Activated naive CD8-positive, alpha-beta T cell (primary cell): ENCODE measurements around the gene AGPAT4.
"Not testable (repeated sequence)": the region's sequence is repeated elsewhere in the genome, so short reads cannot be mapped to it uniquely, and the experiment has no call there.

Experiments used
- H3K27ac Mint-ChIP-seq: one replicate; pipeline ENCODE4 v1.8.0; 2021; ENCODE audit warnings: mixed read lengths
- H3K27me3 Mint-ChIP-seq: one replicate; pipeline ENCODE4 v1.8.0; 2021; ENCODE audit warnings: mixed read lengths
- H3K36me3 Mint-ChIP-seq: one replicate; pipeline ENCODE4 v1.8.0; 2021; ENCODE audit warnings: mixed read lengths
- H3K4me1 Mint-ChIP-seq: one replicate; pipeline ENCODE4 v1.8.0; 2021; ENCODE audit warnings: low read depth, mixed read lengths
- H3K4me3 Mint-ChIP-seq: one replicate; pipeline ENCODE4 v1.8.0; 2021; ENCODE audit warnings: mild to moderate bottlenecking, mixed read lengths
- H3K9me3 Mint-ChIP-seq: one replicate; pipeline ENCODE4 v1.8.0; 2021; ENCODE audit warnings: low read depth, mixed read lengths

Gene AGPAT4

GRCh38 chr6:161230339-161230738 lies 43.5 kb downstream of the AGPAT4 start:
- Mint-ChIP-seq H3K27ac (no peak overlapping the region), H3K4me1 (peaks cover 19% of the 10 kb centered on the region), H3K27me3 (no peaks in the 10 kb centered on the region), H3K4me3 (no peak overlapping the region), H3K9me3 (no peaks in the 10 kb centered on the region), H3K36me3 (peaks cover 14% of the 10 kb centered on the region)

- Mint-ChIP-seq H3K9me3 (no peaks in the 10 kb centered on the region), H3K27me3 (no peaks in the 10 kb centered on the region), H3K4me3 (no peak overlapping the region), H3K27ac (no peak overlapping the region), H3K36me3 (peaks cover 21% of the 10 kb centered on the region), H3K4me1 (peaks cover 23% of the 10 kb centered on the region)
Observed at GRCh38 chr6:161228921-161229591, 44.8 kb downstream of the AGPAT4 start.

- Mint-ChIP-seq H3K27ac (no peak overlapping the region), H3K9me3 (no peaks in the 10 kb centered on the region), H3K36me3 (peaks cover 20% of the 10 kb centered on the region), H3K4me1 (peaks cover 25% of the 10 kb centered on the region), H3K27me3 (no peaks in the 10 kb centered on the region), H3K4me3 (no peak overlapping the region)
Observed at GRCh38 chr6:161228096-161228495, 45.8 kb downstream of the AGPAT4 start.

GRCh38 chr6:161227004-161227960 lies 46.6 kb downstream of the AGPAT4 start:
- Mint-ChIP-seq H3K27ac (peak overlapping the region; percentile 72), H3K36me3 (peaks cover 19% of the 10 kb centered on the region), H3K9me3 (no peaks in the 10 kb centered on the region), H3K4me3 (no peak overlapping the region), H3K27me3 (no peaks in the 10 kb centered on the region), H3K4me1 (peaks cover 25% of the 10 kb centered on the region)

GRCh38 chr6:161226009-161226964 lies 47.6 kb downstream of the AGPAT4 start:
- H3K4me3 Mint-ChIP-seq = peak overlapping the region; percentile 66
- peaks cover 25% of the 10 kb centered on the region for H3K4me1 Mint-ChIP-seq
- H3K36me3 Mint-ChIP-seq = peaks cover 19% of the 10 kb centered on the region
- H3K9me3 Mint-ChIP-seq = no peaks in the 10 kb centered on the region
- no peaks in the 10 kb centered on the region for H3K27me3 Mint-ChIP-seq
- peak overlapping the region; percentile 72 for H3K27ac Mint-ChIP-seq

GRCh38 chr6:161225681-161226008 lies 48.2 kb downstream of the AGPAT4 start:
- peaks cover 25% of the 10 kb centered on the region for H3K4me1 Mint-ChIP-seq
- no peak overlapping the region for H3K27ac Mint-ChIP-seq
- H3K4me3 Mint-ChIP-seq = no peak overlapping the region
- H3K9me3 Mint-ChIP-seq = no peaks in the 10 kb centered on the region
- peaks cover 17% of the 10 kb centered on the region for H3K36me3 Mint-ChIP-seq
- no peaks in the 10 kb centered on the region for H3K27me3 Mint-ChIP-seq

- peaks cover 25% of the 10 kb centered on the region for H3K4me1 Mint-ChIP-seq
- H3K4me3 Mint-ChIP-seq, H3K9me3 Mint-ChIP-seq, H3K27me3 Mint-ChIP-seq: not testable (repeated sequence)
- H3K36me3 Mint-ChIP-seq = peaks cover 17% of the 10 kb centered on the region
- peak overlapping the region; percentile 10 for H3K27ac Mint-ChIP-seq
Observed at GRCh38 chr6:161224951-161225680, 48.7 kb downstream of the AGPAT4 start.

- Mint-ChIP-seq H3K4me3 (no peak overlapping the region), H3K27ac (no peak overlapping the region), H3K4me1 (peaks cover 25% of the 10 kb centered on the region), H3K27me3 (no peaks in the 10 kb centered on the region), H3K9me3 (no peaks in the 10 kb centered on the region), H3K36me3 (peaks cover 14% of the 10 kb centered on the region)
Observed at GRCh38 chr6:161223646-161224045, 50.2 kb downstream of the AGPAT4 start.

GRCh38 chr6:161222706-161223234 lies 51.1 kb downstream of the AGPAT4 start:
- peaks cover 24% of the 10 kb centered on the region for H3K4me1 Mint-ChIP-seq
- H3K4me3 Mint-ChIP-seq = no peak overlapping the region
- H3K9me3 Mint-ChIP-seq = no peaks in the 10 kb centered on the region

GRCh38 chr6:161220346-161220745 lies 53.5 kb downstream of the AGPAT4 start:
- H3K36me3 Mint-ChIP-seq = peaks cover 24% of the 10 kb centered on the region
- H3K9me3 Mint-ChIP-seq = no peaks in the 10 kb centered on the region
- no peaks in the 10 kb centered on the region for H3K27me3 Mint-ChIP-seq
- H3K4me1 Mint-ChIP-seq = peaks cover 6% of the 10 kb centered on the region
- no peak overlapping the region for H3K4me3 Mint-ChIP-seq
- no peak overlapping the region for H3K27ac Mint-ChIP-seq

More at GRCh38 chr6:161222706-161223234, 51.1 kb downstream of the AGPAT4 start:
- Mint-ChIP-seq H3K36me3 (peaks cover 15% of the 10 kb centered on the region), H3K27me3 (no peaks in the 10 kb centered on the region), H3K27ac (no peak overlapping the region)

GRCh38 chr6:161219680-161220079 lies 54.2 kb downstream of the AGPAT4 start:
- Mint-ChIP-seq H3K4me3 (no peak overlapping the region), H3K4me1 (peaks cover 2% of the 10 kb centered on the region), H3K27me3 (no peaks in the 10 kb centered on the region), H3K36me3 (peaks cover 23% of the 10 kb centered on the region), H3K27ac (no peak overlapping the region), H3K9me3 (no peaks in the 10 kb centered on the region)

- peaks cover 4% of the 10 kb centered on the region for H3K9me3 Mint-ChIP-seq
- peaks cover 26% of the 10 kb centered on the region for H3K36me3 Mint-ChIP-seq
- no peak overlapping the region for H3K4me3 Mint-ChIP-seq
- H3K27ac Mint-ChIP-seq = no peak overlapping the region
- no peaks in the 10 kb centered on the region for H3K4me1 Mint-ChIP-seq
- H3K27me3 Mint-ChIP-seq = no peaks in the 10 kb centered on the region
Observed at GRCh38 chr6:161218222-161218621, 55.6 kb downstream of the AGPAT4 start.

- H3K36me3 Mint-ChIP-seq = peaks cover 27% of the 10 kb centered on the region
- H3K27ac Mint-ChIP-seq = no peak overlapping the region
- no peak overlapping the region for H3K4me3 Mint-ChIP-seq
- no peaks in the 10 kb centered on the region for H3K4me1 Mint-ChIP-seq
- no peaks in the 10 kb centered on the region for H3K27me3 Mint-ChIP-seq
- H3K9me3 Mint-ChIP-seq = peaks cover 4% of the 10 kb centered on the region
Observed at GRCh38 chr6:161217628-161218027, 56.2 kb downstream of the AGPAT4 start.
